Keratinocyte (primary cell): ENCODE results near the gene COL7A1. TPM values are rescaled to one million over a fixed set of nuclear protein-coding genes. Genes with fewer than 3 reads are reported as not detected.

ENCODE experiments used
- DNase-seq: peaks from one replicate; pipeline ENCODE4 v3.0.0-alpha.2; 2011; ENCODE audit warnings: low read depth, missing footprints, low spot score
- FAIRE-seq: peaks from 2 replicates; lab custom pipeline; 2011; peaks lifted over from hg19 to GRCh38; lab: Jason Lieb, UNC
- H2AFZ ChIP-seq: 2 replicates; pipeline ENCODE4 v1.6.0; 2012; ENCODE audit warnings: low read length, control low read depth, inconsistent platforms; ENCODE audit not compliant: control insufficient read depth
- H3K27ac ChIP-seq: 2 replicates; pipeline ENCODE4 v1.5.1; 2011; ENCODE audit warnings: low read length; ENCODE audit not compliant: control insufficient read depth, insufficient read depth
- H3K27me3 ChIP-seq: 3 replicates; pipeline ENCODE4 v1.6.0; 2011; ENCODE audit warnings: low read length; ENCODE audit not compliant: control insufficient read depth, insufficient read depth; ENCODE audit errors: extremely low read depth
- H3K36me3 ChIP-seq, 2 experiments: 2 replicates in 1 of 2; 3 replicates in 1 of 2; pipeline ENCODE4 v1.5.1; 2011; ENCODE audit warnings: low read length in 2 of 2, mild to moderate bottlenecking in 1 of 2; ENCODE audit not compliant: control insufficient read depth in 2 of 2, insufficient read depth in 2 of 2; ENCODE audit errors: extremely low read depth in 1 of 2
- H3K4me1 ChIP-seq: 3 replicates; pipeline ENCODE4 v1.5.1; 2011; ENCODE audit warnings: low read length; ENCODE audit not compliant: control insufficient read depth, insufficient read depth; ENCODE audit errors: extremely low read depth
- H3K4me2 ChIP-seq: 3 replicates; pipeline ENCODE4 v1.6.0; 2011; ENCODE audit warnings: low read depth, low read length; ENCODE audit not compliant: control insufficient read depth, insufficient read depth; ENCODE audit errors: extremely low read depth
- H3K4me3 ChIP-seq, 3 experiments: fragments of 200-600 bp in 1 of 3; sonication (generic) in 1 of 3; 2 replicates in 2 of 3; 3 replicates in 1 of 3; pipeline ENCODE4 v1.5.1; 2011 to 2016; ENCODE audit warnings: low read length in 3 of 3, mild to moderate bottlenecking in 3 of 3, control low read depth in 2 of 3, inconsistent platforms in 1 of 3, low read depth in 1 of 3, mixed read lengths in 1 of 3, mixed run types in 1 of 3, moderate library complexity in 1 of 3; ENCODE audit not compliant: control insufficient read depth in 2 of 3, insufficient read depth in 2 of 3; ENCODE audit errors: extremely low read depth in 1 of 3
- H3K79me2 ChIP-seq: 2 replicates; pipeline ENCODE4 v1.6.0; 2012; ENCODE audit warnings: low read length; ENCODE audit not compliant: control insufficient read depth, insufficient read depth
- H3K9ac ChIP-seq: 3 replicates; pipeline ENCODE4 v1.6.0; 2011; ENCODE audit warnings: low read length; ENCODE audit not compliant: control insufficient read depth, insufficient read depth; ENCODE audit errors: extremely low read depth
- H3K9me1 ChIP-seq: 3 replicates; pipeline ENCODE4 v1.6.0; 2011; ENCODE audit warnings: low read length; ENCODE audit not compliant: control insufficient read depth, insufficient read depth; ENCODE audit errors: extremely low read depth
- H3K9me3 ChIP-seq: 2 replicates; pipeline ENCODE4 v1.5.1; 2012; ENCODE audit warnings: low read depth, low read length; ENCODE audit not compliant: control insufficient read depth
- H4K20me1 ChIP-seq: 3 replicates; pipeline ENCODE4 v1.6.0; 2011; ENCODE audit warnings: low read length; ENCODE audit not compliant: control insufficient read depth, insufficient read depth; ENCODE audit errors: extremely low read depth
- EZH2 ChIP-seq: IDR thresholded peaks from one replicate; pipeline ENCODE4 v1.6.1; 2012; ENCODE audit warnings: inconsistent platforms, mild to moderate bottlenecking, low read length, moderate library complexity
- dilution Hi-C: fragments of 300-500 bp; cut with MboI; formaldehyde crosslinking; loops from one replicate; pipeline ENCODE4 v1.7.0; 2020; ENCODE audit warnings: low sequenced_read_pairs; ENCODE audit not compliant: extremely low pct_ligation_motif_present
- polyA plus RNA-seq, 5 experiments: library from polyadenylated mRNA; depleted of rRNA in 3 of 5; stranded (reverse) in 3 of 5; stranded (forward) in 1 of 5; unstranded in 1 of 5; fragments of >200 nt; gene quantifications; 1 replicate in 1 of 5; 2 replicates in 3 of 5; 3 replicates in 1 of 5; pipeline versions ENCODE4 v1.2.1 to v1.2.3, GENCODE V29; 2011 to 2012; ENCODE audit warnings: missing spikeins in 2 of 5, low read depth in 1 of 5, low replicate concordance in 1 of 5
- TF ChIP-seq, protein P1 (sequence below), 3 experiments: IDR thresholded peaks in 1 of 3; conservative IDR thresholded peaks in 1 of 3; optimal IDR thresholded peaks in 1 of 3; 2 replicates in 2 of 3; 3 replicates in 1 of 3; pipeline versions ENCODE3 to v1.5.1; 2011; ENCODE audit warnings: low read length in 3 of 3, mild to moderate bottlenecking in 3 of 3, moderate library complexity in 2 of 3, control low read depth in 1 of 3, inconsistent platforms in 1 of 3; ENCODE audit not compliant: insufficient read depth in 2 of 3; ENCODE audit errors: extremely low read depth in 1 of 3

COL7A1 gene
- polyA plus RNA-seq, 1 donor (not counting 4 experiments of a cell fraction or from before 2014, with no cell fraction given): 59.4 TPM

DNA sequence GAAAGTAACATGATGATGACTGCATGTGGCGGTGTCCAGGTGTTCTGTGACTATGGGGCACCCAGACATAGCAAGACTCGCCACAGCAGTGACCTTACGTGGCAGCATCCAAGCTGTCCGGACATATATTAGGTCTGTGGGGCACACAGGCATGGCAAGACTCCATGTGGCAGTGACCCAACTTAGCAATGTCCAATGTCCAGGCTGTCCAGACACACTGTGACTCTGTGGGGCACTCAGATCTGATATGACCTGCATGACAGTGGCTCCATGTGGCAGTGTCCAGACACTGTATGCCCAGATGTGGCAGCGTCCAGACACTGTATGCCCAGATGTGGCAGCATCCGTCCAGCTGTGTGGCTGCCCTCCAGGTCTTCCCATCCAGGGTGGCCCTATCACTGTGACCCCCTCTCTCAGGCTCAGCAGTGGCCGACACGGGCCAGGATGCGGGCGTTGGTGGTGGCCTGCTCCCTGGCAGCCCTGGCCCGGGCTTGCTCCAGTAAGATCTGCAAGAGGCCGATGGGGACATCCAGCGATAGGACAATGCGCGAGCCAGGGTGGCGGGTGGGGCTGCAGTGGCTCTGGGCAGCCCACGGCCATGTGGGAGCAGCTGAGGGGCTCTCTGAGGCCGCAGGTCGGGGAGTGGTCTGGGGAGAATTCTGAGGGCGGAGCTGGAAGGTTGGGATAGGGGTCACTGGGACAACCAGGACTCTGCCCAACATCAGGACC lies 32.6 kb downstream of the COL7A1 start:
- dilution Hi-C loops: no loop called here
- Histone ChIP-seq H4K20me1 (peaks cover 11% of the 10 kb centered on the region), H3K27me3 (no peaks in the 10 kb centered on the region), H3K27ac (no peak overlapping the region), H3K4me2 (no peak overlapping the region), H3K9me3 (no peaks in the 10 kb centered on the region), H3K4me3 (no peak overlapping the region), H3K9ac (no peak overlapping the region), H3K9me1 (peaks cover 3% of the 10 kb centered on the region), H3K36me3 (peaks cover 33 to 41% of the 10 kb centered on the region in 2 experiments), H2AFZ (no peak overlapping the region), H3K4me1 (peaks cover 57% of the 10 kb centered on the region), H3K79me2 (no peaks in the 10 kb centered on the region)
- no peak for DNase-seq
- no peak for FAIRE-seq
- TF ChIP-seq, protein P1, sequence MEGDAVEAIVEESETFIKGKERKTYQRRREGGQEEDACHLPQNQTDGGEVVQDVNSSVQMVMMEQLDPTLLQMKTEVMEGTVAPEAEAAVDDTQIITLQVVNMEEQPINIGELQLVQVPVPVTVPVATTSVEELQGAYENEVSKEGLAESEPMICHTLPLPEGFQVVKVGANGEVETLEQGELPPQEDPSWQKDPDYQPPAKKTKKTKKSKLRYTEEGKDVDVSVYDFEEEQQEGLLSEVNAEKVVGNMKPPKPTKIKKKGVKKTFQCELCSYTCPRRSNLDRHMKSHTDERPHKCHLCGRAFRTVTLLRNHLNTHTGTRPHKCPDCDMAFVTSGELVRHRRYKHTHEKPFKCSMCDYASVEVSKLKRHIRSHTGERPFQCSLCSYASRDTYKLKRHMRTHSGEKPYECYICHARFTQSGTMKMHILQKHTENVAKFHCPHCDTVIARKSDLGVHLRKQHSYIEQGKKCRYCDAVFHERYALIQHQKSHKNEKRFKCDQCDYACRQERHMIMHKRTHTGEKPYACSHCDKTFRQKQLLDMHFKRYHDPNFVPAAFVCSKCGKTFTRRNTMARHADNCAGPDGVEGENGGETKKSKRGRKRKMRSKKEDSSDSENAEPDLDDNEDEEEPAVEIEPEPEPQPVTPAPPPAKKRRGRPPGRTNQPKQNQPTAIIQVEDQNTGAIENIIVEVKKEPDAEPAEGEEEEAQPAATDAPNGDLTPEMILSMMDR (optimal IDR thresholded peaks at IDR 0.05 in 1 of 3, IDR thresholded peaks at IDR 0.05 in 1 of 3, conservative IDR thresholded peaks at IDR 0.05 in 1 of 3; ENCODE audit: extremely low read depth in 1 of 3, insufficient read depth in 2 of 3, low read length in 3 of 3): no peak
- TF ChIP-seq EZH2: no peak

DNA sequence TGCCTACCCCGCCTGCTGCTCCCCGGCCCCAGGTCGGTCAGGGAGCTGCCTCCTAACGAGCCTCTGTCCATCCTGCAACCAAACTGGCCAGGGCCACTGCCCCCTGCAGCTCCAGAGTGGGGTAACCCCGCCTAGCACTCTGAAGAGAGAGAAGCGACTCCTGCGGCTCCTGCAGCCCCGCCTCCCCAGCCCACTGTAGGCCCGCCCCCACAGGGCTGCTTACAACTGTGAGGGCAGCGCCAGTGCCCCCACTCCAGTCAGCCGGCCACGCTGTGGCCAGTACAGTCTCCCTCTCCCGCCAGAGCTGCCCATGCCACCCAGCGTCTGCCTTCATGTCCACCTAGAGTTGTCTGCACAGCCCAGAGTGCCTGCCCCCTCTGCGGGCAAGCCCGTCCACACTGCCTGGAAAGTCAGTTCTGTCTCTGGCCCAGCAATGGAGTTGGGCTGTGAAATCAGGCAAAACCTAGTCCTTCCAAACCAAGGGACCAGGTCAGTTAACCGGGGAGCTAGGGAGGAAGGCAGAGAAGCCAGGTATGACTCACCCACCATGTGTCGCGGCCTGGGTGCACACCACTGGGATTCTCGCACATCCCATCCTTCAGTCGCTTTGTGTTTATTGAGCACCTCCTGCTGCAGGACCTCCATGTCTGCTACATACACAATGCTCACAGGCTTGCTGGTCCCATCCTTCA lies 33.9 kb downstream of the COL7A1 start:
- Histone ChIP-seq H3K36me3 (peaks cover 29% of the 10 kb centered on the region in 2 experiments), H3K4me3 (no peak overlapping the region), H3K4me2 (no peak overlapping the region), H3K27me3 (no peaks in the 10 kb centered on the region), H4K20me1 (peaks cover 9% of the 10 kb centered on the region), H3K79me2 (no peaks in the 10 kb centered on the region), H3K4me1 (peaks cover 49% of the 10 kb centered on the region), H2AFZ (no peak overlapping the region), H3K27ac (no peak overlapping the region), H3K9ac (no peak overlapping the region), H3K9me3 (no peaks in the 10 kb centered on the region), H3K9me1 (no peaks in the 10 kb centered on the region)
- DNase-seq (no peak), FAIRE-seq (no peak)
- TF ChIP-seq, protein P1 (optimal IDR thresholded peaks at IDR 0.05 in 1 of 3, IDR thresholded peaks at IDR 0.05 in 1 of 3, conservative IDR thresholded peaks at IDR 0.05 in 1 of 3; ENCODE audit: extremely low read depth in 1 of 3, insufficient read depth in 2 of 3, low read length in 3 of 3): no peak
- dilution Hi-C loops: no loop called here
